Osteoblast (primary cell): ENCODE results near the gene PCCA. TPM values are rescaled to one million over a fixed set of nuclear protein-coding genes. Genes with fewer than 3 reads are reported as not detected.
A peak's percentile ranks its signal among the peaks of the same experiment; 100 is the strongest.

Experiments used
- DNase-seq: peaks from one replicate; pipeline ENCODE4 v3.0.0; 2011; ENCODE audit warnings: low spot score, mixed read lengths; ENCODE audit not compliant: insufficient read length; ENCODE audit errors: missing footprints
- H2AFZ ChIP-seq: 2 replicates; pipeline ENCODE4 v1.6.0; 2011; ENCODE audit warnings: mild to moderate bottlenecking, low read length
- H3K27ac ChIP-seq: 2 replicates; pipeline ENCODE4 v1.5.1; 2011; ENCODE audit warnings: mild to moderate bottlenecking, low read depth, low read length, moderate library complexity
- H3K27me3 ChIP-seq: 2 replicates; pipeline ENCODE4 v1.6.0; 2012; ENCODE audit warnings: mild to moderate bottlenecking, control low read depth, inconsistent platforms, low read length, moderate library complexity; ENCODE audit not compliant: insufficient read depth
- H3K36me3 ChIP-seq: 2 replicates; pipeline ENCODE4 v1.5.1; 2011; ENCODE audit warnings: mild to moderate bottlenecking, low read length, control low read depth, moderate library complexity; ENCODE audit not compliant: insufficient read depth
- H3K4me1 ChIP-seq: 2 replicates; pipeline ENCODE4 v1.5.1; 2011; ENCODE audit warnings: mild to moderate bottlenecking, low read length, control low read depth, moderate library complexity; ENCODE audit not compliant: insufficient read depth
- H3K4me2 ChIP-seq: 2 replicates; pipeline ENCODE4 v1.6.0; 2011; ENCODE audit warnings: mild to moderate bottlenecking, low read length; ENCODE audit not compliant: insufficient read depth
- H3K4me3 ChIP-seq: fragments of 200-600 bp; sonication (generic); 3 replicates; pipeline ENCODE4 v1.5.1; 2012; ENCODE audit warnings: mild to moderate bottlenecking, low read length, inconsistent platforms; ENCODE audit not compliant: insufficient read depth
- H3K79me2 ChIP-seq: 2 replicates; pipeline ENCODE4 v1.6.0; 2012; ENCODE audit warnings: mild to moderate bottlenecking, low read length, control low read depth, inconsistent platforms; ENCODE audit not compliant: insufficient read depth
- H3K9me3 ChIP-seq: 2 replicates; pipeline ENCODE4 v1.5.1; 2011; ENCODE audit warnings: low read depth, low read length, control low read depth
- H4K20me1 ChIP-seq: 2 replicates; pipeline ENCODE4 v1.6.0; 2012; ENCODE audit warnings: mild to moderate bottlenecking, low read length, control low read depth; ENCODE audit not compliant: insufficient read depth
- total RNA-seq: library from RNA; depleted of rRNA; stranded (reverse); fragments of >200 nt; gene quantifications from 2 replicates; pipeline ENCODE4 v1.2.3, GENCODE V29; 2012
- TF ChIP-seq, protein P1 (sequence below): IDR thresholded peaks from 2 replicates; pipeline ENCODE4 v1.5.1; 2011; ENCODE audit warnings: mild to moderate bottlenecking, low read depth, low read length, moderate library complexity; ENCODE audit errors: extremely low read depth

PCCA gene
- total RNA-seq, 1 donor, result 40.5 TPM

DNA sequence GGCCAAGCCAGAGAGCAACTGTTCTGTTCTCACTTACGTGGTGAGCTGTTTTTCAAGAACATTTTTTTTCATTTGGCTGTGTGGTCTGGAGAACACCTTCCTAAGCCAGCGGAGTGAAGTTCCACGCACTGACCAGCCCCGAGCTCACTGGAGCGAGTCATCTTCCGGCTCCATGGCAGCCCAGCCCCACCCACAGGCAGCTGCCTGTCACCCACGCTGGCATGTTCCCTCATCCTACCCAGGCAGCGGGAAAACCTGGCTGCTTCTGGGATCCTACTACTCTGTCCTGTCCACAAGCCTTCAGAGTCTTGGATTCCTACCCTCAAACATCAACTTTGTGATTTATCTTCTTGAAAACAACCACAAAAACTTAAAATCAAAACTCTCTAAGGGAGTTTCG, 423.5 kb downstream of the PCCA start:
- Histone ChIP-seq H3K4me2 (no peak overlapping the region), H3K4me1 (peaks cover 9% of the 10 kb centered on the region), H4K20me1 (no peaks in the 10 kb centered on the region), H3K4me3 (no peak overlapping the region), H3K36me3 (no peaks in the 10 kb centered on the region), H3K27me3 (no peaks in the 10 kb centered on the region), H2AFZ (no peak overlapping the region), H3K9me3 (no peaks in the 10 kb centered on the region), H3K79me2 (no peaks in the 10 kb centered on the region), H3K27ac (no peak overlapping the region)
- peak; percentile 30 for DNase-seq
- TF ChIP-seq, protein P1, sequence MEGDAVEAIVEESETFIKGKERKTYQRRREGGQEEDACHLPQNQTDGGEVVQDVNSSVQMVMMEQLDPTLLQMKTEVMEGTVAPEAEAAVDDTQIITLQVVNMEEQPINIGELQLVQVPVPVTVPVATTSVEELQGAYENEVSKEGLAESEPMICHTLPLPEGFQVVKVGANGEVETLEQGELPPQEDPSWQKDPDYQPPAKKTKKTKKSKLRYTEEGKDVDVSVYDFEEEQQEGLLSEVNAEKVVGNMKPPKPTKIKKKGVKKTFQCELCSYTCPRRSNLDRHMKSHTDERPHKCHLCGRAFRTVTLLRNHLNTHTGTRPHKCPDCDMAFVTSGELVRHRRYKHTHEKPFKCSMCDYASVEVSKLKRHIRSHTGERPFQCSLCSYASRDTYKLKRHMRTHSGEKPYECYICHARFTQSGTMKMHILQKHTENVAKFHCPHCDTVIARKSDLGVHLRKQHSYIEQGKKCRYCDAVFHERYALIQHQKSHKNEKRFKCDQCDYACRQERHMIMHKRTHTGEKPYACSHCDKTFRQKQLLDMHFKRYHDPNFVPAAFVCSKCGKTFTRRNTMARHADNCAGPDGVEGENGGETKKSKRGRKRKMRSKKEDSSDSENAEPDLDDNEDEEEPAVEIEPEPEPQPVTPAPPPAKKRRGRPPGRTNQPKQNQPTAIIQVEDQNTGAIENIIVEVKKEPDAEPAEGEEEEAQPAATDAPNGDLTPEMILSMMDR, result no peak

DNA sequence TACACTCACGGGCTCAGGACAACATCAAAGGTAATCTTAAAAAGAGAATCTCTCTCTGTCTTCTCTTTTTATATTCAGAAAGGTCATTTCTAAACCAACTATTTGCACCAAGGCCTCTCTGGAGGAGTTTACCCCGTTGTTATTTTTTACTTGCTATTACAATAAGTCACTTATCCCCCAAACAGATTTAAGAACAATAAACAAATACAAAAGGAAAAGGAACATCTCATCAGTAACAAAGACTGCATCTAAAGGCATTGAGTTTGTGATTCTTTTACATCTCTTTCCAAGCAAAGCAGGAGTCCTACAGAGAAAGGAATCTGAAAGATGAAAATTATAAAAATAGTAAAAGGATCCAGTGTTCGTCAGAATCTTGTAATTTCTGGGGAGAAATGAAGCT, 424.3 kb downstream of the PCCA start:
- no peak for DNase-seq
- no peak overlapping the region for H3K4me3 ChIP-seq
- peaks cover 9% of the 10 kb centered on the region for H3K4me1 ChIP-seq
- H3K27ac ChIP-seq, result no peak overlapping the region
- no peak overlapping the region for H3K4me2 ChIP-seq
- H4K20me1 ChIP-seq, result no peaks in the 10 kb centered on the region
- no peak overlapping the region for H2AFZ ChIP-seq
- H3K79me2 ChIP-seq, result no peaks in the 10 kb centered on the region
- no peaks in the 10 kb centered on the region for H3K27me3 ChIP-seq
- TF ChIP-seq, protein P1, result no peak
- no peaks in the 10 kb centered on the region for H3K36me3 ChIP-seq
- H3K9me3 ChIP-seq, result no peaks in the 10 kb centered on the region

DNA sequence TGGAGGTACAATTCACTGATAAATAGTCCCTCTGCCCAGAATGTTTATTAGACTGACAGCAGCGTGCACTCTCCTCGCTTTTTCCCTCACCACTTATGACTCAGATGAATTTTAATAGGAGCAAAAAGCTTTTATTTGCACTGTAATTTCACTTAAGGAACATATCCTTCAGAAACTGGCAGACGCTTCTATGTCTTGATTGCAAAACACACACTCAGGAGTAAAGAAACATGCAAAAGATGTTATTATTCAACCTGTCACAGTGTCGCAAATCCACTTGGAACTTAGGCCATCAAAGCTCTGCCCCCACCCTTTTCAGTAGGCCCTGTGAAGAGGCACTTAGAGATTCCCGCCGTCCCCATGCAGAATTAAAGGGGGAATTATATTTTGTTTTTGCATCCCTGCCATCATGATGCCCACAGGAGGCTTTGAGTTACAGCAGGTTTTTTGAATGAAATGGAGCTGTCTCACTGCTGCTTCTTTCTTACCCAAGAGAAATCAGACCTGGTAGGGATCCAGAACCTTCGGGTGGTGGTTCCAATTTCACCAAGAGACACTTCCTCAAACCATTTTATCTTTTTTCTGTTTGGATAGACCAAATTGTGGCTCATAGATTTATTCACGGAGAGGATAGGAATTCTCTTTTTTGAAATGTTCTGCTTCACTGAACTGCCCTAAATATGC, 425.2 kb downstream of the PCCA start:
- no peaks in the 10 kb centered on the region for H3K36me3 ChIP-seq
- no peaks in the 10 kb centered on the region for H4K20me1 ChIP-seq
- no peaks in the 10 kb centered on the region for H3K9me3 ChIP-seq
- H3K27me3 ChIP-seq, result no peaks in the 10 kb centered on the region
- TF ChIP-seq, protein P1, result no peak
- H3K4me2 ChIP-seq, result peak overlapping the region; percentile 18
- peak; percentile 26 for DNase-seq
- H2AFZ ChIP-seq, result no peak overlapping the region
- no peak overlapping the region for H3K27ac ChIP-seq
- H3K4me3 ChIP-seq, result no peak overlapping the region
- H3K79me2 ChIP-seq, result no peaks in the 10 kb centered on the region
- H3K4me1 ChIP-seq, result peaks cover 9% of the 10 kb centered on the region

DNA sequence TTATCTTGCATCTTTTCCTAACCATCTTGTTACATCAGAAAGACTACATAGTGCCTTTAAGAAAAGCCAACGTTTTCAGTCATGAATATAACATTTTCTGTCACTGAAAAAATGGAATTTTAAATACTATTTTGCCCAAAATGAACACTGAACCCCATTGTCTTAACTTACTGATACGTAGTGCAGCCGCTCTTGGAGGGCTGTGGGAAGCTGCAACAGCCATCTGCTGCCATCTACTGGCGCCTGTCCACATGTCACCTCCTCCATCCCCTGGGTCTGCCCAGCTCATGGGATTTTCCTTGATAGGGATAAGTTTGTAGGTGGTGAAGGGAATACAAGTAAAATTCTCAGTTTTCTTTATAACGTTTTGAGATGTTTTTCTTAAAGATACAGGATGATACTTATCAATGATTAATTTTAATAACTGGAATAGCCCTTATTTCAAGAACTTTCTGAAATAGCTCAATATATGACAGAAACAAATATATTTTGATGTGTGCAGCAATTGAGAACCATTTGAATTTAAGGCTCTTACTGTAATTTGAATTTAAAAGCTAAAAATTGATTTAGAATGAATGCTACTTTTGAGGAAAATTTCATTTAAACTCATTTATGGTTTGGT, 426.0 kb downstream of the PCCA start:
- H2AFZ ChIP-seq, result no peak overlapping the region

More for the DNA sequence above, 426.0 kb downstream of the PCCA start:
- no peak overlapping the region for H3K27ac ChIP-seq
- no peaks in the 10 kb centered on the region for H3K36me3 ChIP-seq
- H3K4me3 ChIP-seq, result no peak overlapping the region
- TF ChIP-seq, protein P1, result peak; percentile 99
- no peaks in the 10 kb centered on the region for H3K79me2 ChIP-seq
- no peaks in the 10 kb centered on the region for H4K20me1 ChIP-seq
- no peaks in the 10 kb centered on the region for H3K9me3 ChIP-seq
- DNase-seq, result peak; percentile 98
- no peaks in the 10 kb centered on the region for H3K27me3 ChIP-seq
- peak overlapping the region; percentile 18 for H3K4me2 ChIP-seq
- peaks cover 9% of the 10 kb centered on the region for H3K4me1 ChIP-seq
